ENCODE data around the gene NPIPA1.
"Not testable (repeated sequence)": the region's sequence is repeated elsewhere in the genome, so short reads cannot be mapped to it uniquely, and the experiment has no call there.

Gene NPIPA1

GRCh38 chr16:14930971-14931370 is 6.3 kb upstream of the NPIPA1 start:
- not testable (repeated sequence) for DNase-seq

- not testable (repeated sequence) for DNase-seq
These were observed 4.5 kb upstream of the NPIPA1 start for GRCh38 chr16:14932581-14933375.

- not testable (repeated sequence) for DNase-seq
These were observed 751 bp downstream of the NPIPA1 start for GRCh38 chr16:14937994-14938393.

- DNase-seq: not testable (repeated sequence)
These were observed 5.4 kb downstream of the NPIPA1 start for GRCh38 chr16:14942686-14943085.

GRCh38 chr16:14955546-14956231 is 18.4 kb downstream of the NPIPA1 start:
- no peak for DNase-seq

GRCh38 chr16:14957576-14958322 is 20.5 kb downstream of the NPIPA1 start:
- DNase-seq: no peak

GRCh38 chr16:14958323-14958600 is 21.0 kb downstream of the NPIPA1 start:
- DNase-seq: no peak

GRCh38 chr16:14958970-14959369 is 21.7 kb downstream of the NPIPA1 start:
- no peak for DNase-seq

- DNase-seq: no peak
These were observed 24.4 kb downstream of the NPIPA1 start for GRCh38 chr16:14961405-14962186.

GRCh38 chr16:14963281-14964173 is 26.3 kb downstream of the NPIPA1 start:
- no peak for DNase-seq

- DNase-seq: no peak
These were observed 28.1 kb downstream of the NPIPA1 start for GRCh38 chr16:14965328-14965727.

- DNase-seq: not testable (repeated sequence)
These were observed 32.6 kb downstream of the NPIPA1 start for GRCh38 chr16:14969795-14970194.

- DNase-seq: not testable (repeated sequence)
These were observed 34.5 kb downstream of the NPIPA1 start for GRCh38 chr16:14971621-14972228.

- not testable (repeated sequence) for DNase-seq
These were observed 36.6 kb downstream of the NPIPA1 start for GRCh38 chr16:14973785-14974322.

GRCh38 chr16:14974331-14974655 is 37.0 kb downstream of the NPIPA1 start:
- not testable (repeated sequence) for DNase-seq

GRCh38 chr16:14974656-14975417 is 37.6 kb downstream of the NPIPA1 start, which contains the start of gene PDXDC1:
Gene PDXDC1 (plus strand): TSS chr16:14975026. CDS start chr16:14975200, 174 bp downstream.
- peak; percentile 91 for DNase-seq

- DNase-seq: not testable (repeated sequence)
These were observed 38.4 kb downstream of the NPIPA1 start for GRCh38 chr16:14975418-14976194.

GRCh38 chr16:14976971-14977736 is 39.9 kb downstream of the NPIPA1 start:
- not testable (repeated sequence) for DNase-seq

GRCh38 chr16:14978281-14978680 is 41.0 kb downstream of the NPIPA1 start:
- not testable (repeated sequence) for DNase-seq

All from NCI-H1105 (cell line).